ENCODE data around the gene PRAME.
"Not testable (repeated sequence)": the region's sequence is repeated elsewhere in the genome, so short reads cannot be mapped to it uniquely, and the experiment has no call there.

Gene PRAME

DNA sequence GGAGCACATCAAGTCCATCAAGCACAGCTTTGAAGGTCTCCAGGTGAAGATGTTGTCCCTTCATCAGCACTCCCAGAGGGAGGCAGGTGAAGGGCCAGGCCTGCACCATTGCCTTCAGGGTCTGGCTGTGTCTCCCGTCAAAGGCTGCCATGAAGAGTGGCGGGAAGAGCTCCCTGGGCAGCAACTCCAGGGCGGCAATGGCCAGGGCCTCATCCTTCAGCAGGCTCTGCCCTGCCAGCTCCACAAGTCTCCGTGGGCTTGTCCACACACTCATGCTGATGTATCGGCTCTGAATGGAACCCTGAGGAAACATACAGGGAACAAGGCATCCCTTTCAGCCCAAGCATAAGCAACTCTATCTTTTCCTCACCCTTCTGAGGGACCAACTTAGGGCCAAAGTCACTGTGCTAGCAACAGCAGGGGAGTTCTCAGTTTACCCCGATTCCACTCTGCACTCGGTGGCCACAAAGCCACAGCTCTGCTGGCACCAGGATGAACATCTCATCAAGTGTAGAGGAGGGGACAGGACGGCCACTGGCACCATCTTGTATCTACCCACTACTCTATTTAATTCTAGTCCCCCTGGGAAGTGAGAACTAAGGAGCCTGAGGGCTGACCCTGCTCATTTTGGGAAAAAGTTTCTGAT is 8.2 kb downstream of the PRAME start:
- DNase-seq: no peak

GRCh38 chr22:22548910-22549309 is 10.2 kb downstream of the PRAME start:
- no peak for DNase-seq

DNA sequence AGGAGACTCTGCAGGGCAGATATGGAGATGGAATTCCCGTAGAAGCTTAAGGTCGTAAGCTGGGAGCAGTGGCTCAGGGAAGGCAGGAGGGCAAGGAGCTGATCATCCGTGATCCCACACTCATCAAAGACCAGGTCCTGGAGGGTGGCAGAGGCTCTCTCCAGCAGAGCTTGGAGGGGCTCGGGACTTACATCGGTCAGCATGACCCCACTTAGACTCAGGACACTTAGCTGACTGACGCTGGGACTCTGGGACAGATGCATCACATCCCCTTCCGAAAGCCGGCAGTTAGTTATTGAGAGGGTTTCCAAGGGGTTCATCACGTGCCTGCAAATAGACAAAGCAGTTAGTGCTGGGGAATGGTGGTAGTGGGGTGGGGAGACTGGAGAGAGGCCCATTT is 10.7 kb downstream of the PRAME start:
- no peak for DNase-seq

DNA sequence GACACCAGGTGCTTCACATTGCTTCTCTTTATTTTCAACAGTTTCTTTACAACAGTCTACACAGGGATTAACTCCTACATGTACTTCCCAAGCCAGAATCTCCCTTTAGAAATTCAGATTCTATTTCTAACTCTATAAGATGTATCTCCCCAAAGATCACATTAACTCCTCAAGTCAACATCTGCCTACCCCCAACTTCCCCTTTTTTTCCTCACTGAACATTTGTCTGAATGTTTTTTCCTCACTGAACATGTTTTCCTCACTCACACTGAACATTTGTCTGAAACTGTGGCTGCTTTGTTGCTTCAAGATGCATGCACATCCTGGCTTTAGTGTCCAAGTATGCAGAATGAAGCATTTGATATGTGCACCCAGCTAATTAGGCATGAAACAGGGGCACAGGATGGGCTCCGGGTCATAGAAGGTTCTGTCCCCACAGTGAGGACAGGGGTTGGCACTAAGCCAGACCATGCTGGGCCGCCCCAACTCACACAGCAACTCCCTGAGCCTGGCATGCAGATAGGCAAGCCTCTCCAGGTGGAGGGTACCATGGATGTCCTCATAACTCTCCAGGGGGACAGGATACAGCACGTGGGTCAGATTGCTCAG is 11.3 kb downstream of the PRAME start:
- DNase-seq: no peak

DNA sequence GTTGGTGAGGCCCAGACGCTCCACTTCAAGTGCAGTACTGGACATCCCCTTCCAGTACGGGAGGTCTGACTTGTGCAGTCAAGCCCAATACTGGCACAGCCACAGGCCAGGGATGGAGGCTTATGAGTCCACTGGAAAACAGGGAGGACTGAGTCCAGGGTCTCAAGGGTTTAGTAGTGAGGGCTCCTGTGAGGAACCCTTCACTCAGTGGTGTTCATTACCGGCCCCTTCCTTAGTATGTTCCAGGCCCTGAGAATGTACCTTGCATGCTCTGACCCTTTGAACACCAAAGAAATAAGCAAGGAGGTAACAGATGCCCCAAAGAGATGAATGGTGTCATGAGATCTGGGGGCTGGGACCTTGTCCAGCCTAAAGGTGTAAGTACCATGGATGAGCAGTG is 11.8 kb downstream of the PRAME start:
- no peak for DNase-seq

DNA sequence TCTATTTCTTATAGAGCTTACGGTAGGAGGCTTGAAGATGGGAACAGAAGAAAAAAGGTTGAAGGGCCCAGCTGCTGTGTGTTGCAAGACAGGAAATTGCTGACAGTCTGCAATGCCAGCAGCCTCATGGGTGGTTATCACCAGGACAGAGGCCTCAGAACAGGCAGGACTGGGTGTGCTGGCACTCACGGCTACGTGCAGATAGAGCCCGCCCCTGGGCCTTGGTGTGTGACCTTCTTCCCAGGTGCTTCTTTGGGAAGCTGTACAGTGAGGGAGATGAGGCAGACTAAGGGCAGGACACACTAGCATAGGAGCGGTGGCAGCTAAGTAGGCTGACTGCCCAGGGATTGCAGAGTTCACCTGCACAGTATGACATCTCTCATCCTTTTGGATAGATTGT is 12.6 kb downstream of the PRAME start:
- no peak for DNase-seq

DNA sequence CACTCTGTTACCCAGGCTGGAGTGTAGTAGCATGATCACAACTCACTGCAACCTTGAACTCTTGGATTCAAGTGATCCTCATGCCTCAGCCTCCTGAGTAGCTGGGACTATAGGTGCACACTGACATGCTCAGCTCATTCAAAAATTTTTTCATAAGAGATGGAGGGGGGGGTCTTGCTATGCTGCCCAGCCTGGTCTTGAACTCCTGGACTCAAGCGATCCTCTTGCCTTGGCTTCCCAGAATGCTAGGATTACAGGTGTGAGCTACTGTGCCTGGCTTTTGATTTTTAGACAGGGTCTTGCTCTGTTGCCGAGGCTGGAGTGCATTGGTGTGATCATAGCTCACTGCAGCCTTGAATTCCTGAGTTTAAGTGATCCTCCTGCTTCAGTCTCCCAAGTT is 14.0 kb downstream of the PRAME start:
- DNase-seq: no peak

- DNase-seq: no peak
Observed at GRCh38 chr22:22538226-22538989, 20.7 kb downstream of the PRAME start.

DNA sequence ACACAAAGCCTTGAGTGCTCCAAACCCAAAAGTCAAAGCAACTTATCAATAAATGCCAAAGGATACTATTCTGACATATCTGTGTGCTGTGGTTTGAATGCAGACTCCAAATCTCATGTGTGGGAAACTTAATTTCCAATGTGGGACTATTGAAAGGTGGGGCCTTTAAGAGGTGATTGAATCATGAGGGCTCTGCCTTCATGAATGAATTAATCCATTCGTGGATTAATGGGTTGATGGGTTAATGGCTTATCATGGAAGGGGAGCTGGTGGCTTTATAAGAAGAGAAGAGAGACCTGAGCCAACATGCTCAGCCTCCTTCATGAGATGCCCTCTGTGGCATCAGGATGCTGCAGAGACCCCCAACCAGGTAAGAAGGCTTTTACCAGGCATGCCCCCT is 22.1 kb downstream of the PRAME start:
- no peak for DNase-seq

DNA sequence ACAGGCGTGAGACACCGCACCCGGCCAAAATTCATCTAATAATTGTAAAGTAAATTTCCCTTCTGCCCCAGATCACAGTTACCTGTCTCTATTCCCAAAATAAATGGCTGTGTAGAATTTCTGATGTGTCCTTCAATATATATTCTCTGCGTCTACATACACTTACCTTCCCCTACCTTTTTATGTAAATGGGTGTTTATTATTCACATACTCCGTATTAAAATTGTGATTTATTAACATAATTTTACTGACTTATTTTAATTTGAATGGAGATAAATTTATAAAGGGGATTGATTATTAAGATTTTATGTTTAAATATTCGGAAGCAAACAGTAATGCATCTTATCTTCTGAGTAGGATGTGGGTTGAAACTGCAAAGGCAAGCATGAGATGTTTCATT is 22.6 kb downstream of the PRAME start:
- no peak for DNase-seq

DNA sequence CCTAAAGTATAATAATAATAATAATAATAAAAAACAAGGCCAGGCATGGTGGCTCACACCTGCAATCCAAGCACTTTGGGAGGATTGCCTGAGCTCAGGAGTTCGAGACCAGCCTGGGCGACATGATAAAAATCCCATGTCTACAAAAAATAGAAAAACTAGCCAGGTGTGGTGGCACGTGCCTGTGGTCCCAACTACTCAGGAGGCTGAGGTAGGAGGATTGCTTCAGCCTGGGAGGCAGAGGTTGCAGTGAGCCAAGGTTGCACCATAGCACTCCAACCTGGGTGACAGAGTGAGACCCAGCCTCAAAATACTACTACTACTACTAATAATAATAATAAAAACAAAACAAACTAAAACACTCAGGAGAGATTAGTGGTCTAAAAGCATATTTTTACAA is 23.4 kb downstream of the PRAME start:
- DNase-seq: no peak

GRCh38 chr22:22534604-22535415 is 24.3 kb downstream of the PRAME start:
- no peak for DNase-seq

GRCh38 chr22:22533863-22534262 is 25.2 kb downstream of the PRAME start:
- no peak for DNase-seq

GRCh38 chr22:22533417-22533816 is 25.6 kb downstream of the PRAME start:
- no peak for DNase-seq

GRCh38 chr22:22532547-22533071 is 26.5 kb downstream of the PRAME start:
- DNase-seq: not testable (repeated sequence)

- no peak for DNase-seq
Observed at GRCh38 chr22:22531770-22532546, 27.1 kb downstream of the PRAME start.

DNA sequence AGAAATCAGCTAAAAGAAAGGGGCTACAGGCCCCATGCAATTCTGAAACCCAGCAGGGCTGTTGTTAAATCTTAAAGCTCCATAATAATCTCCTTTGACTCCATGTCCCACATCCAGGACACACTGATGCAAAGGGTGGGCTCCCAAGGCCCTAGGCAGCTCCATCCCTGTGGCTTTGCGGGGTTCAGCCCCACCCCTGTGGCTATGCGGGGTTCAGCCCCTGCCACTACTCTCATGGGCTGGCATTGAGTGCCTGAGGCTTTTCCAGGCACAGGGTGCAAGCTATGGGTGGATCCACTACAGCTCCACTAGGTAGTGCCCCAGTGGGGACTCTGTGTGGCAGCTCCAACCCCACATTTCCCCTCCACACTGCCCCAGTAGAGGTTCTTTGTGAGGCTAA is 30.3 kb downstream of the PRAME start:
- no peak for DNase-seq

DNA sequence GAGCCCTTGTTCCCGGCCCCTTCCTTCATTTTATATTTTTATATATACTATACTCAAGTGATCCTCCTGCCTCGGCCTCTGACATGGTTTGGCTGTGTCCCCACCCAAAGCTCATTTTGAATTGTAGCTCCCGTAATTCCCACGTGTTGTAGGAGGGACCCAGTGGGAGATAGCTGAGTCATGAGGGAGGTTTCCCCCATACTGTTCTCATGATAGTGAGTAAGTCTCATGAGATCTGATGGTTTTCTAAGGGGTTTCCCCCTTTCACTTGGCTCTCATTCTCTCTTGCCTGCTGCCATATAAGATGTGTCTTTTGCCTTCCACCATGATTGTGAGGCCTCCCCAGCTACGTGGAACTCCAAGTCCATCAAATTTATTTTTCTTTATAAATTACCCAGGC is 31.8 kb downstream of the PRAME start:
- DNase-seq: no peak

DNA sequence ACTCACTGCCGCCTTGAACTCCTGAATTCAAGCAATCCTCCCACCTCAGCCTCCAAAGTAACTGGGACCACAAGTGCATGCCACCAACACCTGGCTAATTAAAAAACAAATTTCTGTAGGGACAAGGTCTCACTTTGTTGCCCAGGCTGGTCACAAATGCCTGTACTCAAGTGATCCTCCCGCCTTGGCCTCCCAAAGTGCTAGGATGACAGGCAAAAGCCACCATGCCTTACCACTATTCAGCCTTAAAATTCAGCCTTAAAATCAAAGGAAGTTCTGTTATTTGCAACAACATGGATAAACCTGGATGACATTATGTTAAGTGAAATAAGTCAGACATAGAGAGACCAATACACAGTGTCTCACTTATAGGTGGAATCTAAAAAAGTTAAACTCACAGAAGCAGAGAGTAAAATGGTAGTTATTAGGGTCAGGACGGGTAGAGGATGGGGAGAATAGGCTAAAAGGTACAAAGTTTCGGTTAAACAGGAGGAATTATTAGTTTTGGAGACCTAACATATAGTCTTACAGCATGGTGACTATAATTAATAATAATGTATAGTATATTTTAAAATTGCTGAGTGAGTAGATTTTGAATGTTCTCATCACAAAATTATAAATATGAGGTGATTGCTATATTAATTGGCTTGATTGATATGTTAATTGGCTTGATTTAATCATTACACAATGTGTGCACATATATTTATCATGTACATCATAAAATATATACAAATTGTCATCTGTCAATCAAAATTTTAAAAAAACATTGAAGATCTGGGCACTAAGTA is 32.7 kb downstream of the PRAME start:
- DNase-seq: no peak

GRCh38 chr22:22523494-22523893 is 35.6 kb downstream of the PRAME start:
- no peak for DNase-seq

DNA sequence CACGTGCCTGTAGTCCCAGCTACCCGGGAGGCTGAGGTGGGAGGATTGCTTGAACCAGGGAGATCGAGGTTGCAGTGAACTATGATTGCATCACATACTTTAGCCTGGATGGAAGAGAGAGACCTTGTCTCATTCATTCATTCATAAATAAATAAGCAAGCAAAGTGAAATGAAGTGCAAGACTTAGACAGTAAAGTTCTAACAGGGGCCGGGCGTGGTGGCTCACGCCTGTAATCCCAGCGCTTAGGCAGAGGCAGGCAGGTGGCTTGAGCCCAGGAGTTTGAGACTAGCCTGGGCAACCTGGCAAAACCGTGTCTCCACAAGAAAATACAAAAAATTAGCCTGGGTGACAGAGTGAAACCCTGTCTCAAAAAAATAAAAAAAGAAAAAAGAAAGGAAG is 37.4 kb downstream of the PRAME start:
- no peak for DNase-seq

Data from NCI-H2081 treated with DMSO at 0.1 percent for 48 hours (cell line).